HepG2 (cell line): ENCODE measurements around the gene MOCS1. TPM values are rescaled to one million over a fixed set of nuclear protein-coding genes. Genes with fewer than 3 reads are reported as not detected.

Experiments
- ATF3 ChIP-seq: sonication (generic); formaldehyde crosslinking; IDR thresholded peaks from 2 replicates; pipeline ENCODE4 v1.4.0; 2020; ENCODE audit warnings: missing genetic modification reagents
- GMEB2 ChIP-seq: IDR thresholded peaks from 2 replicates; pipeline ENCODE4 v1.6.1; 2016; ENCODE audit warnings: missing biosample characterization, missing genetic modification reagents, low read depth
- HDAC1 ChIP-seq: sonication (generic); formaldehyde crosslinking; IDR thresholded peaks from 2 replicates; pipeline ENCODE4 v1.5.1; 2020; ENCODE audit warnings: mild to moderate bottlenecking, missing genetic modification reagents
- polyA plus RNA-seq, 8 experiments: library from polyadenylated mRNA; depleted of rRNA in 3 of 8; stranded (reverse) in 7 of 8; unstranded in 1 of 8; fragments of >200 nt; fragmentation: Illumina TruSeq in 4 of 8; extraction: Trizol in 4 of 8; gene quantifications; 2 replicates each; pipeline versions ENCODE4 v1.2.1 to v1.2.3, GENCODE V29; 2011 to 2016; ENCODE audit warnings: low read depth in 4 of 8, missing spikeins in 1 of 8, mixed read lengths in 1 of 8; ENCODE audit not compliant: insufficient read depth in 1 of 8
- total RNA-seq, 5 experiments: library from RNA; depleted of rRNA; stranded (reverse); fragments of >200 nt; fragmentation: Illumina TruSeq; extraction: Trizol; gene quantifications; 2 replicates each; pipeline ENCODE4 v1.2.3, GENCODE V29; 2016; ENCODE audit warnings: low read depth in 1 of 5
- TF ChIP-seq, protein P1 (sequence below): sonication (generic); formaldehyde crosslinking; IDR thresholded peaks from 2 replicates; pipeline ENCODE4 v1.5.0; 2020; ENCODE audit warnings: mild to moderate bottlenecking, missing genetic modification reagents, borderline replicate concordance
- TF ChIP-seq, protein P2 (sequence below): sonication (generic); formaldehyde crosslinking; IDR thresholded peaks from 2 replicates; pipeline ENCODE4 v1.9.0; 2022; ENCODE audit warnings: low read depth, missing genetic modification reagents
- TF ChIP-seq, protein P3 (sequence below): sonication (generic); formaldehyde crosslinking; IDR thresholded peaks from 2 replicates; pipeline ENCODE4 v1.8.1; 2022; ENCODE audit warnings: low read depth, mild to moderate bottlenecking, missing genetic modification reagents

Gene MOCS1
- total and polyA plus RNA-seq, 2 of the 13 experiments (the other 11 are each of a cell fraction or from before 2014, with no cell fraction given) = 5.3 to 11.7 TPM

DNA sequence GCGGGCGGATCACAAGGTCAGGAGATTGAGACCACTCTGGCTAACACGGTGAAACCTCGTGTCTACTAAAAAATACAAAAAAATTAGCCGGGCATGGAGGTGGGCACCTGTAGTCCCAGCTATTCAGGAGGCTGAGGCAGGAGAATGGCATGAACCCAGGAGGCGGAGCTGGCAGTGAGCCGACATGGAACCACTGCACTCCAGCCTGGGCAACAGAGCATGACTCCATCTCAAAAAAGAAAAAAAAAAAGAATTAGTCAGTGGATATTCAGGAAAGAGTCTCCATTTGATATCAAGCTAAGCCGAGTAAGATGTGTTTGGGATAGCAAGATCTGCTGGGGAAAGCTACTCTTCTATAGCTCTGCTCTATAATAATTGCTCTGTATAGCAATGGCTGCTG lies 41.0 kb downstream of the MOCS1 start (continued):
- no peak for TF ChIP-seq HDAC1 (CRISPR knock-in tag)
- TF ChIP-seq, protein P1, sequence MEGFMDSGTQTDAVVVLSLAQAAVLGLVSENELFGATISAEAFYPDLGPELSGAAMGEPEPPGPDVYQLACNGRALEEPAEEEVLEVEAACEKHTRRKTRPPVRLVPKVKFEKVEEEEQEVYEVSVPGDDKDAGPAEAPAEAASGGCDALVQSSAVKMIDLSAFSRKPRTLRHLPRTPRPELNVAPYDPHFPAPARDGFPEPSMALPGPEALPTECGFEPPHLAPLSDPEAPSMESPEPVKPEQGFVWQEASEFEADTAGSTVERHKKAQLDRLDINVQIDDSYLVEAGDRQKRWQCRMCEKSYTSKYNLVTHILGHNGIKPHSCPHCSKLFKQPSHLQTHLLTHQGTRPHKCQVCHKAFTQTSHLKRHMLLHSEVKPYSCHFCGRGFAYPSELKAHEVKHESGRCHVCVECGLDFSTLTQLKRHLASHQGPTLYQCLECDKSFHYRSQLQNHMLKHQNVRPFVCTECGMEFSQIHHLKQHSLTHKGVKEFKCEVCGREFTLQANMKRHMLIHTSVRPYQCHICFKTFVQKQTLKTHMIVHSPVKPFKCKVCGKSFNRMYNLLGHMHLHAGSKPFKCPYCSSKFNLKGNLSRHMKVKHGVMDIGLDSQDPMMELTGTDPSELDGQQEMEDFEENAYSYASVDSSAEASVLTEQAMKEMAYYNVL = no peak
- TF ChIP-seq ATF3 (CRISPR knock-in tag) = no peak
- no peak for TF ChIP-seq GMEB2 (CRISPR knock-in tag)
- TF ChIP-seq, protein P2, sequence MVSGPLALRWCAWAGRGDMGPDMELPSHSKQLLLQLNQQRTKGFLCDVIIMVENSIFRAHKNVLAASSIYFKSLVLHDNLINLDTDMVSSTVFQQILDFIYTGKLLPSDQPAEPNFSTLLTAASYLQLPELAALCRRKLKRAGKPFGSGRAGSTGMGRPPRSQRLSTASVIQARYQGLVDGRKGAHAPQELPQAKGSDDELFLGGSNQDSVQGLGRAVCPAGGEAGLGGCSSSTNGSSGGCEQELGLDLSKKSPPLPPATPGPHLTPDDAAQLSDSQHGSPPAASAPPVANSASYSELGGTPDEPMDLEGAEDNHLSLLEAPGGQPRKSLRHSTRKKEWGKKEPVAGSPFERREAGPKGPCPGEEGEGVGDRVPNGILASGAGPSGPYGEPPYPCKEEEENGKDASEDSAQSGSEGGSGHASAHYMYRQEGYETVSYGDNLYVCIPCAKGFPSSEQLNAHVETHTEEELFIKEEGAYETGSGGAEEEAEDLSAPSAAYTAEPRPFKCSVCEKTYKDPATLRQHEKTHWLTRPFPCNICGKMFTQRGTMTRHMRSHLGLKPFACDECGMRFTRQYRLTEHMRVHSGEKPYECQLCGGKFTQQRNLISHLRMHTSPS = no peak
- TF ChIP-seq, protein P3, sequence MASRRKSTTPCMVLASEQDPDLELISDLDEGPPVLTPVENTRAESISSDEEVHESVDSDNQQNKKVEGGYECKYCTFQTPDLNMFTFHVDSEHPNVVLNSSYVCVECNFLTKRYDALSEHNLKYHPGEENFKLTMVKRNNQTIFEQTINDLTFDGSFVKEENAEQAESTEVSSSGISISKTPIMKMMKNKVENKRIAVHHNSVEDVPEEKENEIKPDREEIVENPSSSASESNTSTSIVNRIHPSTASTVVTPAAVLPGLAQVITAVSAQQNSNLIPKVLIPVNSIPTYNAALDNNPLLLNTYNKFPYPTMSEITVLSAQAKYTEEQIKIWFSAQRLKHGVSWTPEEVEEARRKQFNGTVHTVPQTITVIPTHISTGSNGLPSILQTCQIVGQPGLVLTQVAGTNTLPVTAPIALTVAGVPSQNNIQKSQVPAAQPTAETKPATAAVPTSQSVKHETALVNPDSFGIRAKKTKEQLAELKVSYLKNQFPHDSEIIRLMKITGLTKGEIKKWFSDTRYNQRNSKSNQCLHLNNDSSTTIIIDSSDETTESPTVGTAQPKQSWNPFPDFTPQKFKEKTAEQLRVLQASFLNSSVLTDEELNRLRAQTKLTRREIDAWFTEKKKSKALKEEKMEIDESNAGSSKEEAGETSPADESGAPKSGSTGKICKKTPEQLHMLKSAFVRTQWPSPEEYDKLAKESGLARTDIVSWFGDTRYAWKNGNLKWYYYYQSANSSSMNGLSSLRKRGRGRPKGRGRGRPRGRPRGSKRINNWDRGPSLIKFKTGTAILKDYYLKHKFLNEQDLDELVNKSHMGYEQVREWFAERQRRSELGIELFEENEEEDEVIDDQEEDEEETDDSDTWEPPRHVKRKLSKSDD = no peak
